CD4-positive, CD25-positive, alpha-beta regulatory T cell (primary cell): Measurements from ENCODE around the gene FCN1. TPM values are rescaled to one million over a fixed set of nuclear protein-coding genes. Genes with fewer than 3 reads are reported as not detected.

Experiments
- ATAC-seq, 2 donors: fragments of 150-1000 bp; cut with Tn5 transposase; one replicate each; pipeline ENCODE4 v1.10.0; 2021; ENCODE audit warnings: low read depth in 2 of 2, moderate number of reproducible peaks in 2 of 2, moderate library complexity in 1 of 2
- DNase-seq, 3 donors: peaks; one replicate each; pipeline versions ENCODE4 v3.0.0 to v3.0.0-alpha.2; 2012 to 2022; ENCODE audit warnings: mixed read lengths in 1 of 3
- H3K27ac ChIP-seq: one replicate; pipeline ENCODE4 v1.7.0; 2013; ENCODE audit warnings: mild to moderate bottlenecking, low read length; ENCODE audit not compliant: insufficient read depth, poor library complexity, severe bottlenecking
- H3K27me3 ChIP-seq: one replicate; pipeline ENCODE4 v1.7.0; 2013; ENCODE audit warnings: low read length; ENCODE audit not compliant: control insufficient read depth, insufficient read depth
- H3K36me3 ChIP-seq: one replicate; pipeline ENCODE4 v1.7.0; 2013; ENCODE audit warnings: mild to moderate bottlenecking, low read length, moderate library complexity; ENCODE audit not compliant: control insufficient read depth, insufficient read depth
- H3K4me1 ChIP-seq: 2 replicates; pipeline ENCODE4 v1.7.0; 2013; ENCODE audit warnings: mild to moderate bottlenecking, low read length; ENCODE audit not compliant: insufficient read depth, control insufficient read depth, poor library complexity, severe bottlenecking
- H3K4me3 ChIP-seq: one replicate; pipeline ENCODE4 v1.7.0; 2013; ENCODE audit warnings: low read depth, mild to moderate bottlenecking, low read length, moderate library complexity
- H3K9me3 ChIP-seq, 2 experiments: 1 replicate in 1 of 2; 2 replicates in 1 of 2; pipeline ENCODE4 v1.7.0; 2013; ENCODE audit warnings: low read length in 2 of 2, mild to moderate bottlenecking in 1 of 2, moderate library complexity in 1 of 2; ENCODE audit not compliant: control insufficient read depth in 2 of 2
- H3K27ac Mint-ChIP-seq, 3 donors: one replicate each; pipeline ENCODE4 v1.8.0; 2020 to 2022; ENCODE audit warnings: mild to moderate bottlenecking in 3 of 3, mixed read lengths in 3 of 3, moderate library complexity in 2 of 3
- H3K27me3 Mint-ChIP-seq: one replicate; pipeline ENCODE4 v1.8.0; 2022; ENCODE audit warnings: mild to moderate bottlenecking, mixed read lengths
- H3K36me3 Mint-ChIP-seq: one replicate; pipeline ENCODE4 v1.8.0; 2020; ENCODE audit warnings: mixed read lengths
- H3K4me1 Mint-ChIP-seq, 4 donors: one replicate each; pipeline ENCODE4 v1.8.0; 2020 to 2022; ENCODE audit warnings: mixed read lengths in 4 of 4, mild to moderate bottlenecking in 1 of 4
- H3K4me3 Mint-ChIP-seq, 4 donors: one replicate each; pipeline ENCODE4 v1.8.0; 2020 to 2022; ENCODE audit warnings: mild to moderate bottlenecking in 4 of 4, mixed read lengths in 4 of 4, moderate library complexity in 3 of 4
- H3K9me3 Mint-ChIP-seq, 7 donors: one replicate each; pipeline ENCODE4 v1.8.0; 2020 to 2022; ENCODE audit warnings: mixed read lengths in 7 of 7, mild to moderate bottlenecking in 3 of 7, moderate library complexity in 2 of 7
- polyA plus RNA-seq, 4 donors: library from polyadenylated mRNA; unstranded; fragments of 300-500 nt; fragmentation: Illumina TruSeq; gene quantifications; one replicate each; pipeline ENCODE4 v1.2.3, GENCODE V29; 2021
- total RNA-seq: library from RNA; stranded (reverse); gene quantifications from one replicate; pipeline ENCODE4 v1.2.3, GENCODE V29; 2022

The FCN1 gene
- total and polyA plus RNA-seq, 5 donors from 2014 or later: 0.72 to 7.1 (median 2.1) TPM; not detected in 2

DNA sequence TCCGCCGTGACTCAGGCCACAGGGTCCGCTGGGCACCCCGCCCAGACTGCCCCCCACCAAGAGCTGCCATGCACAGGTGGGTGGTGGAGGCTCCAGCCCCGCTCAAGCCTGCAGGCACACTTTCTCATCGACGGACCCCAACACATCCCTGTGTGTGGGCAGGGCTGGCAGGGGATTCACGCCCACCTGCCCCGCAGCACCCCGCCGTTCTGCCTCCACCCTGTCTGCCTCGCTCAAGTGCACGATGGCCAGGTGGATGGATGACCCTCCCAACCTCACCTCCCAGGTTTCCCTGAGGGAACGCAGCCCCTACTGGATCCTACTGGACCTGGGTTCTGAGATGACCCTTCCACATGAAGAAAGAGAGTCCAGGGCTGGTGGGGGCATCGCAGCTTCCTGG lies 26.1 kb upstream of the FCN1 start:
- Histone ChIP-seq H3K36me3 (no peaks in the 10 kb centered on the region), H3K27me3 (no peaks in the 10 kb centered on the region), H3K27ac (no peak overlapping the region), H3K4me1 (no peaks in the 10 kb centered on the region), H3K9me3 (no peaks in the 10 kb centered on the region), H3K4me3 (no peak overlapping the region)
- Mint-ChIP-seq H3K27ac (no peak overlapping the region), H3K36me3 (no peaks in the 10 kb centered on the region), H3K9me3 (peaks cover 0 to 1% (median 0%) of the 10 kb centered on the region in 7 donors), H3K4me1 (no peaks in the 10 kb centered on the region), H3K27me3 (peaks cover 4% of the 10 kb centered on the region), H3K4me3 (no peak overlapping the region)
- DNase-seq: no peak
- ATAC-seq: no peak

- ATAC-seq: no peak
- Mint-ChIP-seq H3K4me1 (no peaks in the 10 kb centered on the region), H3K27ac (no peak overlapping the region)
Observed at GRCh38 chr9:134943411-134943810, 25.7 kb upstream of the FCN1 start.

DNA sequence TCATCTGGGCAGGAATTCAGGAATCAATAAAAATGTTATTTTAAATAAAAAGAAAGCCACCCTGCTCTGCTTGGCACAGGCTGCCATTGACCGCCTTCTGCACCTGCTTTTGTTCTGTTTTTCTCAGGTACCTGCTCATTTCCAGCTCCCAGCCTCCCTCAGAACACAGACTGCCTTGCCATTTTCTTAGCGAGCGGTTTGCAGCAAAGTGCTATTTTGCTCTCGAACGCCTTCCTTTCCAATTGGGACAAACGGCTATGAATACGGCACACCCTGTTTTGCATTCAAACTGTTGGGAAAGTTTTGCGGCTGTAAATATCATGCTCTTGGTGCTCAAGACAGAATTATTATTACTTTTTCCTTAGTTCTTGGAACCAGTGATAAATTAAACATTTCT lies 25.1 kb upstream of the FCN1 start:
- H3K27me3 Mint-ChIP-seq: peaks cover 4% of the 10 kb centered on the region

More at GRCh38 chr9:134943411-134943810, 25.7 kb upstream of the FCN1 start:
- no peak for DNase-seq
- H3K36me3 ChIP-seq: no peaks in the 10 kb centered on the region
- no peaks in the 10 kb centered on the region for H3K4me1 ChIP-seq
- H3K4me3 Mint-ChIP-seq: no peak overlapping the region
- H3K36me3 Mint-ChIP-seq: no peaks in the 10 kb centered on the region
- H3K9me3 Mint-ChIP-seq: peaks cover 0 to 1% (median 0%) of the 10 kb centered on the region in 7 donors
- no peaks in the 10 kb centered on the region for H3K27me3 ChIP-seq
- peaks cover 4% of the 10 kb centered on the region for H3K27me3 Mint-ChIP-seq
- H3K27ac ChIP-seq: no peak overlapping the region
- H3K4me3 ChIP-seq: no peak overlapping the region
- no peaks in the 10 kb centered on the region for H3K9me3 ChIP-seq

DNA sequence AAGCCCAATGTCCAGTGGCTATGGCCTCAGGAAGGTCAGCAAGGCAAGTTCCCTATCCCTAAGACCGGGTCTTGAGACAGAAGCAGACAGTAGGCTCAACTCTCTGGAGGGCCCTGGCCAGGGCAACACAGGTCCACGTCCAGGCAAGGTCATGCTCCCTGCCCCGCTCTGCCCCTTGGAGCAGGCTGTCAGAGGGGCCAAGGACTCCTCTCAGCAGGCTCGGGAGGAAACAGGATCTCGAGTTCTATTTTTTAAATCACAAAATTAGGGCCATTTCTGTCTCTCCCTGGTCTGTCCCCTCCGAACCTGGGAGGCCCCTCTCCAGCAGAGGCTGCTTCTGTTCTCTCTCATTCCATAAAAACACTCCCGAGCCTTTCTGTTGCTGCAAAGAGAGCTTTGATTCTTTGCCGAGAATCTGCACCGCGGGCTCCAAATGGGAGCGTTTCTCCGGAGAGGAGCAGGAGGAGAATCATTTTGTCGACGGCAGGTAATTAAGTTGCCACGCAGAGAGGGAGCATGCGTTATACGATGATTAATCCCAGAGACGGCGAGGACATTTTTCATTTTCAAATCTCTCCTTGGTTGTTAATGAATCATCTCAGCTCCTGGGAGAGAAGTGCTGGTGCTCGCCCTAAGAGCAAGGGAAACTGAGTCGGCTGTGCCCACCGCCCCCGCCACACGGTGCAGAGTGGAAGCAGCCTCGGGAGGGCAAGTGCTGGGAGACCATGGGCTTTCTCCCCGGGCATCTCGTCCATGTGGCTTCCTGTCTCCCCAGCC lies 24.5 kb upstream of the FCN1 start:
- no peaks in the 10 kb centered on the region for H3K4me1 ChIP-seq
- H3K4me3 ChIP-seq: no peak overlapping the region
- Mint-ChIP-seq H3K4me1 (no peaks in the 10 kb centered on the region), H3K36me3 (no peaks in the 10 kb centered on the region), H3K27me3 (peaks cover 4% of the 10 kb centered on the region), H3K27ac (no peak overlapping the region), H3K4me3 (no peak overlapping the region), H3K9me3 (peaks cover 0 to 1% (median 0%) of the 10 kb centered on the region in 7 donors)
- no peak overlapping the region for H3K27ac ChIP-seq
- H3K9me3 ChIP-seq: no peaks in the 10 kb centered on the region
- DNase-seq (no peak), ATAC-seq (no peak)
- no peaks in the 10 kb centered on the region for H3K36me3 ChIP-seq
- no peaks in the 10 kb centered on the region for H3K27me3 ChIP-seq

More for the DNA sequence above, 25.1 kb upstream of the FCN1 start:
- no peak overlapping the region for H3K4me3 Mint-ChIP-seq
- H3K27ac Mint-ChIP-seq: no peak overlapping the region
- H3K36me3 ChIP-seq: no peaks in the 10 kb centered on the region
- no peaks in the 10 kb centered on the region for H3K4me1 ChIP-seq
- H3K27me3 ChIP-seq: no peaks in the 10 kb centered on the region
- no peak for ATAC-seq
- H3K4me1 Mint-ChIP-seq: no peaks in the 10 kb centered on the region
- H3K9me3 ChIP-seq: no peaks in the 10 kb centered on the region
- no peaks in the 10 kb centered on the region for H3K36me3 Mint-ChIP-seq
- H3K4me3 ChIP-seq: no peak overlapping the region
- no peak for DNase-seq
- H3K27ac ChIP-seq: no peak overlapping the region
- peaks cover 0 to 1% (median 0%) of the 10 kb centered on the region in 7 donors for H3K9me3 Mint-ChIP-seq

DNA sequence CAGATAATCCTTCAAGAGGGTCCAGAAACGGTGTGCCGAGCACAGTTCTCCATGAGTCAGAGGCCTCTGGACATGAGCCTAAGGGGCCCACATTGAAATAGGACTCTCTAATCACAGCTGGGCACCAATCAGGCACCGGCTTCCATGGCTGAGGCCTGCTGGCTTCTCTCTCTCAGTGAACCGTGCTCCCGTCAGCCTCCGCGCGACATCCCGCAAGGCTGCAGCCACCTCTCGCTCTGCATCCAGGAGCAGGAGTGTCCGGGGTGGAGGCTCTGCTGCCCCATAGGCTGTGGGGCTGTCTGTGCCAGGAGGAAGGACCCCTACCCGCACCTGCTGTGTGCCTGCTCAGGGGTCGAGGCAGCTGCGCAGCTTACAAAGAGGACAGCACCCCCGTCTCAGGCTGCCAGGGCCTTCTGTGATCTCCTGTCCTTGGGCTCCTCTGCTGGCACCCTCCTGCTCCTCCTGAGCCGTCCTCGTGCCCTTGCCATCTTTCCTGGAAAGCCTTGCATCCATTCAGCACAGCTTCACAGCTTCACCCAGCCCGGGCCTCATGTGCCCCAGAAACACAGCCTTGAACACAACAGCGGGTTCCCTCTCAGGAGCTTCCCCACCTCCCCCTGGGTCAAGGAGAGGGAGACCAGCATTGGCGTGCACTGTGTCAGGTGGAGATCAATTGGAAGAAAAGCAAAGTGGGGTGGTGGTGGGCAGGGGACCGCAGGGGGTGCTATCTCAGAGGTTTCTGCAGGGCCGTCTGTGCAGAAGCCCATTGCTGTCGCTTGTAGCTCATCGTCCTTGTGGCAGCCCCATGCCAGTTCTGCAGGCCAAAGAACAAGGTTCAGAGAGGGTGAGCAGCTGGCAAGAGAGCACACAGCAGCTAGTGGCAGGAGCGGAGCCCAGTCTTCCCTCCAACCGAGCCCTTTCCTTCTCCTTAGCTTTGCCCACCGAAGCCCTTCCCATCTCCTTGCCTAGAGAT lies 22.8 kb upstream of the FCN1 start:
- H3K4me3 ChIP-seq: no peak overlapping the region
- Mint-ChIP-seq H3K9me3 (peaks cover 0 to 1% (median 0%) of the 10 kb centered on the region in 7 donors), H3K4me1 (no peaks in the 10 kb centered on the region), H3K27me3 (peaks cover 4% of the 10 kb centered on the region), H3K4me3 (no peak overlapping the region), H3K27ac (peak overlapping the region in 1 of 3 donors; percentile 43), H3K36me3 (no peaks in the 10 kb centered on the region)
- no peak for DNase-seq
- H3K9me3 ChIP-seq: no peaks in the 10 kb centered on the region
- no peaks in the 10 kb centered on the region for H3K4me1 ChIP-seq
- no peak for ATAC-seq
- no peaks in the 10 kb centered on the region for H3K27me3 ChIP-seq
- no peaks in the 10 kb centered on the region for H3K36me3 ChIP-seq
- no peak overlapping the region for H3K27ac ChIP-seq

- Mint-ChIP-seq H3K27me3 (peaks cover 4% of the 10 kb centered on the region), H3K4me1 (no peaks in the 10 kb centered on the region), H3K4me3 (no peak overlapping the region), H3K36me3 (no peaks in the 10 kb centered on the region), H3K27ac (no peak overlapping the region), H3K9me3 (peaks cover 0 to 1% (median 0%) of the 10 kb centered on the region in 7 donors)
- H3K27ac ChIP-seq: no peak overlapping the region
- no peak overlapping the region for H3K4me3 ChIP-seq
- no peaks in the 10 kb centered on the region for H3K27me3 ChIP-seq
- H3K36me3 ChIP-seq: no peaks in the 10 kb centered on the region
- H3K9me3 ChIP-seq: no peaks in the 10 kb centered on the region
- no peak for ATAC-seq
- DNase-seq: no peak
- no peaks in the 10 kb centered on the region for H3K4me1 ChIP-seq
Observed at GRCh38 chr9:134939836-134940235, 22.1 kb upstream of the FCN1 start.

DNA sequence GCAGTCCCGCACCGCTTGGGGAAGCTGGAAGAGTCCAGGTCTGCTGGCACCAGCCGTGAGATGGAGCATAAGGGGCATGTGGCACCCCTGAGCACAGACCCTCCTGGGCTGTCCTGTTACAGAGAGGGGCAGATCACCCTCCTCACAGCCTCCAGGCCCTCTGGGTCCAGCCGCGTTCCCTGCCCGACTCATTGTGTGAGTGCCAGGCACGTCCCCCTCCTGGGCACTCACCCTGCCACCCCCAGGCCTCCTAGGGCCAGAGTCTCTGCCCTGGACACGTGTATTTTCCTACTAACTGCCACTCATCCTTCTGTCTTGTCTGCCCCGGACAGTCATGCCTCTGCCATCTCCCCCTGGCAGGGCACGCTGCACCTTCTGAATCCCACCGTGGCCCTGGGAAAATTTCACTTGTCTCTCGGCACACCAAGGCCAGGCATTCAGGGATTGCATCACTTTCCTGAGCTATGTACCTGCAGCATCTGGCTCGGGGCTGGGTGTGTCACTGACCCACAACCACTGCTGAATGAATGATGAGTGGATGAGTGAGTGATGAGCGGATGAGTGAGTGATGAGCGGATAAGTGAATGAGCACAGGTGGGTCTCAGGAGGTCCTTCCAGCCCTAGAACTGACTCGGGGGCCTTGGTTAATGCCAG lies 21.5 kb upstream of the FCN1 start:
- H3K27me3 Mint-ChIP-seq: peaks cover 4% of the 10 kb centered on the region
- Histone ChIP-seq H3K4me1 (no peaks in the 10 kb centered on the region), H3K4me3 (no peak overlapping the region), H3K9me3 (no peaks in the 10 kb centered on the region), H3K27ac (no peak overlapping the region), H3K27me3 (no peaks in the 10 kb centered on the region), H3K36me3 (no peaks in the 10 kb centered on the region)
- H3K4me1 Mint-ChIP-seq: no peaks in the 10 kb centered on the region
- no peaks in the 10 kb centered on the region for H3K36me3 Mint-ChIP-seq
- H3K9me3 Mint-ChIP-seq: peaks cover 0 to 1% (median 0%) of the 10 kb centered on the region in 7 donors
- DNase-seq: no peak
- no peak overlapping the region for H3K27ac Mint-ChIP-seq
- H3K4me3 Mint-ChIP-seq: no peak overlapping the region
- no peak for ATAC-seq
